Peyer's patch (tissue), 4 donors: ENCODE measurements around the gene EBLN1.

ENCODE experiments used
- POLR2A ChIP-seq, 2 donors: fragments of 450-650 bp; IDR thresholded peaks; one replicate each; pipeline ENCODE4 v1.5.1; 2017; ENCODE audit warnings: antibody characterized with exemption in 2 of 2, mild to moderate bottlenecking in 2 of 2, moderate library complexity in 2 of 2
- TF ChIP-seq, protein P1 (sequence below), 6 experiments: fragments of 450-650 bp in 4 of 6; fragments of 200-600 bp in 2 of 6; sonication (generic) in 1 of 6; IDR thresholded peaks; one replicate each; pipeline ENCODE4 v1.5.1; 2017 to 2019; ENCODE audit warnings: antibody characterized with exemption in 6 of 6, mild to moderate bottlenecking in 3 of 6, moderate library complexity in 1 of 6

GRCh38 chr10:22226599-22226998 is 8.8 kb upstream of the EBLN1 start:
- TF ChIP-seq, protein P1, sequence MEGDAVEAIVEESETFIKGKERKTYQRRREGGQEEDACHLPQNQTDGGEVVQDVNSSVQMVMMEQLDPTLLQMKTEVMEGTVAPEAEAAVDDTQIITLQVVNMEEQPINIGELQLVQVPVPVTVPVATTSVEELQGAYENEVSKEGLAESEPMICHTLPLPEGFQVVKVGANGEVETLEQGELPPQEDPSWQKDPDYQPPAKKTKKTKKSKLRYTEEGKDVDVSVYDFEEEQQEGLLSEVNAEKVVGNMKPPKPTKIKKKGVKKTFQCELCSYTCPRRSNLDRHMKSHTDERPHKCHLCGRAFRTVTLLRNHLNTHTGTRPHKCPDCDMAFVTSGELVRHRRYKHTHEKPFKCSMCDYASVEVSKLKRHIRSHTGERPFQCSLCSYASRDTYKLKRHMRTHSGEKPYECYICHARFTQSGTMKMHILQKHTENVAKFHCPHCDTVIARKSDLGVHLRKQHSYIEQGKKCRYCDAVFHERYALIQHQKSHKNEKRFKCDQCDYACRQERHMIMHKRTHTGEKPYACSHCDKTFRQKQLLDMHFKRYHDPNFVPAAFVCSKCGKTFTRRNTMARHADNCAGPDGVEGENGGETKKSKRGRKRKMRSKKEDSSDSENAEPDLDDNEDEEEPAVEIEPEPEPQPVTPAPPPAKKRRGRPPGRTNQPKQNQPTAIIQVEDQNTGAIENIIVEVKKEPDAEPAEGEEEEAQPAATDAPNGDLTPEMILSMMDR (IDR thresholded peaks at IDR 0.05), result no peak
- no peak for TF ChIP-seq POLR2A (IDR thresholded peaks at IDR 0.05)
